ENCODE data around the gene IPO5.

GRCh38 chr13:97928301-97928700 is 25.2 kb upstream of the IPO5 start:
- no peak for TF ChIP-seq CTCF (IDR thresholded peaks at IDR 0.05)
- TF ChIP-seq SMC3 (IDR thresholded peaks at IDR 0.05; ENCODE audit: low read depth, low read length), result no peak
- TF ChIP-seq USF2 (IDR thresholded peaks at IDR 0.05; ENCODE audit: borderline replicate concordance, low read depth, low read length), result no peak
- TF ChIP-seq RCOR1 (IDR thresholded peaks at IDR 0.05; ENCODE audit: low read length), result no peak
- no peak for TF ChIP-seq EP300 (IDR thresholded peaks at IDR 0.05; ENCODE audit: borderline replicate concordance in 1 of 2, low read depth in 1 of 2, low read length in 1 of 2)
- TF ChIP-seq GABPA (IDR thresholded peaks at IDR 0.05; ENCODE audit: low read depth), result no peak
- no peak for TF ChIP-seq RFX5 (IDR thresholded peaks at IDR 0.05; ENCODE audit: low read length)
- TF ChIP-seq USF1 (IDR thresholded peaks at IDR 0.05; ENCODE audit: borderline replicate concordance, low read depth), result no peak
- TF ChIP-seq POLR2AphosphoS5 (IDR thresholded peaks at IDR 0.05; ENCODE audit: low read depth, low read length), result no peak
- no peak for TF ChIP-seq TEAD4 (IDR thresholded peaks at IDR 0.05; ENCODE audit: borderline replicate concordance, insufficient read depth)

All from SK-N-SH (cell line).